HG02973 (cell line): ENCODE measurements around the gene EPN3.

Source experiments
- ATAC-seq: cut with Tn5 transposase; IDR thresholded peaks from one replicate; pipeline ENCODE4 v1.9.1; 2021; ENCODE audit warnings: moderate library complexity; ENCODE audit not compliant: unreplicated experiment

Gene EPN3

DNA sequence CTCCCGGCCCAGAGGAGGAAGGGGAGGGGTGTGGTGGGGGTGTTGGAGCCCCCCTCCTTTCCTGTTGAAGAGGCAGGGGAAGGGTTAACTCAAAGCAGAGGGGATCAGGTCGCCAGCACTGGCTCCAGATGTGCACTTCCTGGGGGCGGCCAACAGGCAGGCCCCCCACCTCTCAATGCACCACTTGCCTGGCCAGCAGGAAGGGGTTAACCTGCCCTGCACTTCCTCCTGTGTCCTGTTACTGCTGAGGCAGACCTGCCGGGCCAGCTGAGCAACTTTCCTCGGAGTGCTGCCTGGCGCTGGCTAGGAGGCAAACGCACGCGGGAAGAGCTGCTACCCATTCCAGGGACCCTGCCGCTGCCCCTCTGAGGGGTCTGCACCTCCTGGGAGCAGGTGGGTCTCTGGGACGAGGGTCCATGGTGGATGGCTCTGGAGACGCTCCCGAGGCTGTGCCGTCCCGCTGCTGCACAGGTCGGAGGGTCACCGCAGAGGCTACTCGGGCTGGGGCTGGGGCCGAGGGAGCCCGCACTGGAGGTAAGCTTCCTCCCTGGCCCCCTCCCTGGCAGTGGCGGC, at the start of gene EPN3:
Gene EPN3, plus strand, starts transcription at position 284 of the 573 bp plus-strand sequence. CDS start 3,822 bp downstream, outside the sequence.
- no peak for ATAC-seq

DNA sequence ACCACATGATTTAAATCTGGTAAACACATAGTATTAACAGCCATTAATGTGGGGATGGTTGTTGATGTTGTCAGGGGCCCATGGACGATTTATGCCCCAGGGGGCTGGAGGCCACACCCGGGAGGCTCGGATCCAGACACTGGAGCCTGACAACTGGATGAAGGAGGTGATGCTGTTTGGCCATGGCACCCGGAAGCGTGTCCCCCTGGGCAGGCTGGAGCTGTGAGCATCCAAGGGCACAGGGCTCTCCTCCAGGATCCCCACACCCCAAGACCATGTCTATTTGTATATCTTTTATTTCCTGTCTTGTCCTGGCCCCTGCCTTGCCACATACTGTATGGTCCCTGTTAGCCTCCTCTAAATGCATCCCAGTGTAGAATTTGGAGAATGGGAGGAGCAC, 49.3 kb upstream of the EPN3 start:
- ATAC-seq: no peak

GRCh38 chr17:50484386-50485155, 48.0 kb upstream of the EPN3 start:
- no peak for ATAC-seq

GRCh38 chr17:50487213-50488096, 45.1 kb upstream of the EPN3 start:
- no peak for ATAC-seq

GRCh38 chr17:50488880-50489279, 43.7 kb upstream of the EPN3 start:
- ATAC-seq: no peak

DNA sequence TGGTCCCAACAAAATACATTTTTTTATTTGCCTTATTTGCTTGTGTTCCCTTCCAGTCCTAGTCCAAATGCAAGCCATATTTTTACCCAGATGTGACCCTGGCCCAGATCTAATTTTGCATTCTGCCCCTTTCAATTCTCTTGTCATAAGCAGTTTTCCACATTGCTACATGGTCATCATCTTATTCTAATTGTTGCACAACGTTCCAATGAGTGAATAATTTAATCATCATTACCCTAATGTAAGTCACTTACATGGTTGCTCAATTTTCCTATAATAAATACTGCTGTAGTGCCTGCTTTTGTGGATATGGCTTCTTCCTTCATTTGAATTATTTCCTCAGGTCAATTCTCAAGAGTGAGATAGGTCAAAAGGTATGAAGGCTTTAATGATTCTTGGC, 41.0 kb upstream of the EPN3 start:
- no peak for ATAC-seq

GRCh38 chr17:50492214-50492613, 40.3 kb upstream of the EPN3 start:
- ATAC-seq: no peak

DNA sequence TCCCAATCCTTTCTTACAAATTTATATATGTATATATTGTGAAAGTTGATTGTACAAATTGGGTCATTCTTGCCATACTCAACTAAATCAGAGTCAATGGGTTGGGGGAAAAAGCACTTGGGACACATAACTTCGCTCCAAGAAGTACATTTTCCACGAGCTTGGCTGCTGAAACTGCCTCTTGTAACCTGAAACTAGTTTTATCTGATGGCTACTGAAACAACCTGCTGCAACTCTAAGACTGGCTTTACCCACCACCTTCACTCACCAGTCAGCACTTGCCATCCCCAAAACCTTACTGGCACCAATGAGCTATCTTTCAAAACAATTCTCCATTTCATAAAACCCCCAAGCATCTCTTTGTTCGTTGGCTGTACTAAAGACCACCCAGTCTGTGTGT, 38.8 kb upstream of the EPN3 start:
- ATAC-seq: no peak

GRCh38 chr17:50495217-50495823, 37.2 kb upstream of the EPN3 start:
- ATAC-seq: no peak

GRCh38 chr17:50495918-50496317, 36.6 kb upstream of the EPN3 start:
- no peak for ATAC-seq

- ATAC-seq: no peak
Measured at GRCh38 chr17:50498021-50498874, 34.3 kb upstream of the EPN3 start.

DNA sequence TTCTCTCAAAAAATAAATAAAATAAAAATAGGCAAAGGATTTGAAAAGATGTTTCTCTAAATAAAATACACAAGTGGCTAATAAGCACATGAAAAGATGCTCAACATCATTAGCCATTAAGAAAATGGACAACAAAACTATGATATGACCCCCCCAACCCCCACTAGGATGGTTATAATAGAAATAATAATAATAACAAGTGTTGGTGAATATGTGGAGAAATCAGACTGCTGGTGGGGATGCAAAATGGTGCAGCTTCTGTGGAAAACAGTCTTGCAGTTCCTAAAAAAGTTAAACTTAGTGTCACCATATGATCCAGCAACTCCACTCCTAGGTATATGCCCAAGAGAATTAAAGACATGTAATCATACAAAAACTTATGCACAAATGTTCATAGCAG, 33.3 kb upstream of the EPN3 start:
- no peak for ATAC-seq

DNA sequence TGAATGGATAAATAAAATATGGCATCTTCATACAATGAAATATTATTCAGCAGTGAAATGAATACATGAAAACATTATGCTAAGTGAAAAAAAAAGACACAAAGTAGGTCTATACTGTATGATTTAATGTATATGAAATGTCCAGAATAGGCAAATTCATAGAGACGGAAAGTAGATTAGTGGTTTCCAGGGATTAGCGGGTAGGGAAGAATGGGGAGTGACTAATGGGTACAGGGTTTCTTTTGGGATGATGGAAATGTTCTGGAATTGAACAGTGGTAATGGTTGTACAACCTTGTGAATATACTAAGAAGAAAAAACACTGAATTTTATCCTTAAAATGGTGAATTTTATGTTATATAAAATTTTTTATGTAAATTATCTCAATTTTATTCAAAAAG, 32.8 kb upstream of the EPN3 start:
- ATAC-seq: no peak

DNA sequence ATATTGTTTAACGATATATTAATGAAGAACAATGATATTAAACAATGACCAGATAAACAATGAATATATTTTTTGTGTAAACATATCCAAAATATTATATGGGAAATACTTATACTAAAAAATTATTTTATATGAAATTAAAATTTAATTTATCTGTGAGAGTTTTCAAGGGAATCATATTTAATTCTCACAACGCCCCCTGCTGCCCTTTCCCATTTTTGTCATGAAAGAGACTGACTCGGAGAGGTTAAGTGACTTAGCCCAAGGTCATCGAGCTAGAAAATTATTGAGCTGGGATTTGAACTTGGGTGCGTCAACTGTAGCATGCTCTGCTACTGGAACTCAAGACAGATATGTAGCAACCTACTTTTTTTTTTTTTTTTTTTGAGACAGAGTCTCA, 31.5 kb upstream of the EPN3 start:
- no peak for ATAC-seq

DNA sequence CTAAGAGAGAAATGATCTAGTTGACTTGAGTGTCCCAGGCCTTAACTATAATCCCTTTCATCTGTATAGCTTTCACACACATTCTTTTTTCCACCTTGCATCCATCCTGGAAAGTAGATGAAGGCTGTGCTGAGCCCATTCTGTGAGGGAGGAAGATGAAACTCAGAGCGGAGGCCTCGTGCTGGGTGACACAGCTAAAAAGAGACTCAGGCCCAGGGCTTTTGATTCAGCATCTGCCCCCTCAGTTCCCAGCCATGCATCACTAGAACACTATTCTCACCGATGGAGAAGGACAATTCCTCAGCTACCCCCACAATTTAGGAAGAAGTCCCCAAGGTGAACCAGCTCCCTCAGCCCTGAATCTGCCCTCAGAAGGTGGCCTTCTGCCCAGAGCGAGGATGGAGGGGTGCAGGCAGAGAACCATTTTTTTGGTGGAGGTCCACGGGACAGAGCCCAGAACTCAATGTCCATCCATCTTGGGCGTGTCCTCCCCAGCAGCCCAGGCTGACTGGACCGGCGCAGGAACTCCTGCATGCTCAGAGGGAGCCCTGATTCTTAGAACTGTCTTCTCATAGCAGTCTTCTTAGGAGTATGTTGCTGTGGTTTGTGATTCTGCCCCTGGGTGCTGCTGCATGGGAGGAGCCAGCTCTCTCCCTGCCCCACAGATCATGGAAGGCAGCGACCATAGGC, 30.1 kb upstream of the EPN3 start:
- no peak for ATAC-seq

DNA sequence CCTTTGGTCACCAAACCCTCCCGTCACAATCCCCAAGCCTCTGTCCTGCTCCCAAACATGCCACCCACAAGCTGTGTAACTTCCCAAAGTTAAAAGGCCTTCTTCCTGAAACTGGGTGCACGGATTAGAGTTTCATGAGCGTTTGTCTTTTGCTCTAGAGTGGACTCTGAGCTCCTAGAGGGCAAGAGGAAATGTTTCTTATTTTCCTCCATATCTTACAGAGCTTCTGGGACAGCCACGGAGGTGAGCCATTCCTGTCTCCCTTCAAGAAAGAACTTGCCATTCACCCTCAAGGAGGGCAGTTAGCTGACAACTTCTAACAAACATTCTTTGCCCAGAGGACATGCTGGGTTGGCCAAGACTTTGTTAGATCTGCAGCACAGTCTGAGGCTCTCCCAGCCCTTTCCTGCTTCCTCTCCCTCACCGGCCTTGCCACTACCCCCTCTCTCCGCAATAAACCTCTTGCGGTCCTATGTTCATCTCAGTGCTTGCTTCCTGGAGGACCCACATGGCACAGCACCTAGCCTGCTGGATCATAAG, 26.9 kb upstream of the EPN3 start:
- ATAC-seq: no peak

DNA sequence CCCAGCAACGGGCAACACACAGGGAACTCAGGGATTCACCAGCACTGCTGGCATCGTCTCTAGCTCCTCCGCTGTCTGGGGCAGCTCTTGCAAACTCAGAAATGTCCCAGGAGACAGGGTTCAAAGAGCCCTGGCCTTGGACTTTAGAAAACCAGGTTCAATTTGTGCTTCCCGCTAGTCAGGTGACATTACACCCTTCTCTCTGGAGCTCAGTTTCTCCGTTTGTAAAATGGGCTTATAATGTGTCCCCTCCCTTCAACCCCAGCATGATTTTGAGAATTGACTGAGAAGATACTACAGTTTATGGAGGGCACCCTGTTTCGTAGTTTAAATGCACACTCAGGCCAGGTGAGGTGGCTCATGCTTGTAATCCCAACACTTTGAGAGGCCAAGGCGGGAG, 26.2 kb upstream of the EPN3 start:
- no peak for ATAC-seq

DNA sequence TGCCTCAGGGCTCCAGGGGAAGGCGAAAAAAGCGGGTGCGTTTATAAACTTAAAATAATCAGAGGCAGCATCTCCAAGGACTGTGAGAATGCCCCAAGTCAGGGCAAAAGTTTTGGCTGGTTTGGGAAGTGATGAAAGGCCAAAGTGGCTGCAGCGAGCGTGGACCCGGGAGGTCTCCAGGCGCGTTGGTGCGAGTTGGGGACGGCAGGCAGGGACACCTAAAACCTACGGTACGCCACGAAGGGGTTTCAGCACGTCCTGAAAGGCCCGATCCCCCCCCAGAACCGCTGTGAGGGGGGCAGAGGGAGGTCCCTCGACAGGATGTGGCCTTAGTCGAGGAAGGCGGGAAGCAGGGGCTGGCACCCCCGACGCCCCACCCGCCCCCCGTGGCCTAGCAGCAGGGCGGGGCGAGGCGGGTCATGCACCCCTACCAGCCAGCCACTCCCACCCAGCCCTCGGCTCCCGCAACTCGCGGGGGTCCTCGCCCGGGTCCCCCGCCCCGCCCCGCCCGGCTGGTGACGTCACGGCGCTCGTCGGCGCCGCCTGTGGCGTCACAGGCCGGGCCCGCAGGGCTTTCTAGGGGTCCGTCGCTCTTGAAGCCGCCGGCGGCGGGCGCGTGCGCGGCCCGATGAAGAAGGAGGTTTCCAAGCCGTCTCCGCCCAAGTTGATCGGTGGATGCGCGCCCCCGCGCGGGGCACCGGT, 24.5 kb upstream of the EPN3 start, which contains the start of gene MYCBPAP:
Gene MYCBPAP, plus strand, starts transcription at position 569 of the 702 bp plus-strand sequence. CDS start 236 bp downstream, outside the sequence.
- no peak for ATAC-seq
